ENCODE data around the gene NDRG2. TPM values are rescaled to one million over a fixed set of nuclear protein-coding genes. Genes with fewer than 3 reads are reported as not detected.
A peak's percentile ranks its signal among the peaks of the same experiment; 100 is the strongest.

Gene NDRG2
- polyA plus RNA-seq, 3 donors: 6.8 to 11.7 (median 11.1) TPM

GRCh38 chr14:20982646-20983369, 42.1 kb downstream of the NDRG2 start:
- Histone ChIP-seq H4K20me1 (ENCODE audit: insufficient read depth, low read length) (no peaks in the 10 kb centered on the region), H3K9ac (ENCODE audit: insufficient read depth, low read length, poor library complexity, severe bottlenecking) (no peak overlapping the region)
- peaks cover 1 to 6% (median 3%) of the 10 kb centered on the region in 3 donors for H3K27me3 Mint-ChIP-seq (ENCODE audit: low read depth in 3 of 3)

GRCh38 chr14:20980906-20981305, 44.0 kb downstream of the NDRG2 start:
- Histone ChIP-seq H3K4me2 (replicated peaks; ENCODE audit: extremely low read depth, low read length, poor library complexity, severe bottlenecking) (no peak overlapping the region), H3K36me3 (replicated peaks in 1 of 2; ENCODE audit: control insufficient read depth in 1 of 2, insufficient read depth in 2 of 2, low read length in 2 of 2) (no peaks in the 10 kb centered on the region), H3K9ac (ENCODE audit: insufficient read depth, low read length, poor library complexity, severe bottlenecking) (no peak overlapping the region), H3K4me3 (replicated peaks in 1 of 3; ENCODE audit: low read depth in 2 of 3, low read length in 3 of 3) (no peak overlapping the region), H3K4me1 (ENCODE audit: control insufficient read depth in 1 of 2, insufficient read depth in 2 of 2, low read length in 2 of 2) (peaks cover 20% of the 10 kb centered on the region in 2 donors), H3K27me3 (ENCODE audit: control insufficient read depth in 2 of 2, insufficient read depth in 2 of 2, low read length in 2 of 2) (no peaks in the 10 kb centered on the region), H4K20me1 (ENCODE audit: insufficient read depth, low read length) (no peaks in the 10 kb centered on the region), H3K27ac (ENCODE audit: low read depth in 1 of 2, low read length in 2 of 2) (no peak overlapping the region), H2AFZ (ENCODE audit: insufficient read depth, low read depth, low read length, poor library complexity, severe bottlenecking) (no peak overlapping the region), H3K79me2 (ENCODE audit: insufficient read depth, low read length) (no peaks in the 10 kb centered on the region), H3K9me3 (replicated peaks in 1 of 2; ENCODE audit: control insufficient read depth in 1 of 2, insufficient read depth in 1 of 2, low read length in 2 of 2) (no peaks in the 10 kb centered on the region)
- no peak overlapping the region for H3K4me3 Mint-ChIP-seq
- H3K36me3 Mint-ChIP-seq: no peaks in the 10 kb centered on the region
- peaks cover 1 to 4% (median 3%) of the 10 kb centered on the region in 3 donors for H3K27me3 Mint-ChIP-seq (ENCODE audit: low read depth in 3 of 3)
- peak overlapping the region in 1 of 7 donors; percentile 30 for H3K27ac Mint-ChIP-seq
- intact Hi-C loops (cut with micrococcal nuclease): no loop called here
- DNase-seq: no peak
- peaks cover 0 to 1% (median 0%) of the 10 kb centered on the region in 7 donors for H3K9me3 Mint-ChIP-seq
- 0% methylated on average over 1 of the region's 1 CpG for WGBS (ENCODE audit: insufficient coverage)
- peaks cover 11% of the 10 kb centered on the region for H3K4me1 Mint-ChIP-seq
- TF ChIP-seq CTCF (IDR thresholded peaks at IDR 0.05): no peak

More at GRCh38 chr14:20982646-20983369, 42.1 kb downstream of the NDRG2 start:
- no CpG with 5 or more reads among the region's 2 CpGs for WGBS (ENCODE audit: insufficient coverage)
- no peaks in the 10 kb centered on the region for H3K36me3 ChIP-seq (replicated peaks in 1 of 2; ENCODE audit: control insufficient read depth in 1 of 2, insufficient read depth in 2 of 2, low read length in 2 of 2)
- no peak overlapping the region for H3K4me3 ChIP-seq (replicated peaks in 1 of 3; ENCODE audit: low read depth in 2 of 3, low read length in 3 of 3)
- H3K27ac ChIP-seq (ENCODE audit: low read depth in 1 of 2, low read length in 2 of 2): no peak overlapping the region
- Mint-ChIP-seq H3K4me3 (no peak overlapping the region), H3K36me3 (no peaks in the 10 kb centered on the region), H3K9me3 (peaks cover 0 to 1% (median 0%) of the 10 kb centered on the region in 7 donors), H3K27ac (no peak overlapping the region), H3K4me1 (peaks cover 28% of the 10 kb centered on the region)
- intact Hi-C loops (cut with micrococcal nuclease): no loop called here
- TF ChIP-seq CTCF (IDR thresholded peaks at IDR 0.05): no peak
- no peak overlapping the region for H3K4me2 ChIP-seq (replicated peaks; ENCODE audit: extremely low read depth, low read length, poor library complexity, severe bottlenecking)
- H3K4me1 ChIP-seq (ENCODE audit: control insufficient read depth in 1 of 2, insufficient read depth in 2 of 2, low read length in 2 of 2): peaks cover 35 to 39% of the 10 kb centered on the region in 2 donors
- no peak overlapping the region for H2AFZ ChIP-seq (ENCODE audit: insufficient read depth, low read depth, low read length, poor library complexity, severe bottlenecking)
- H3K27me3 ChIP-seq (ENCODE audit: control insufficient read depth in 2 of 2, insufficient read depth in 2 of 2, low read length in 2 of 2): no peaks in the 10 kb centered on the region
- no peaks in the 10 kb centered on the region for H3K79me2 ChIP-seq (ENCODE audit: insufficient read depth, low read length)
- DNase-seq: no peak
- H3K9me3 ChIP-seq (replicated peaks in 1 of 2; ENCODE audit: control insufficient read depth in 1 of 2, insufficient read depth in 1 of 2, low read length in 2 of 2): no peaks in the 10 kb centered on the region
